HFF-Myc (cell line): Measurements from ENCODE around the gene PRKCE.

Experiments used
- DNase-seq: peaks from one replicate; pipeline ENCODE4 v3.0.0-alpha.2; 2011; ENCODE audit warnings: low read depth; ENCODE audit errors: extremely low read depth
- H3K4me3 ChIP-seq: replicated peaks from 2 replicates; pipeline ENCODE4 v1.5.1; 2011; ENCODE audit warnings: low read depth, mild to moderate bottlenecking, control low read depth, low read length
- TF ChIP-seq, protein P1 (sequence below): IDR thresholded peaks from 2 replicates; pipeline ENCODE4 v1.5.1; 2012; ENCODE audit warnings: mild to moderate bottlenecking, low read depth, low read length, control low read depth; ENCODE audit errors: missing control alignments

The PRKCE gene

DNA sequence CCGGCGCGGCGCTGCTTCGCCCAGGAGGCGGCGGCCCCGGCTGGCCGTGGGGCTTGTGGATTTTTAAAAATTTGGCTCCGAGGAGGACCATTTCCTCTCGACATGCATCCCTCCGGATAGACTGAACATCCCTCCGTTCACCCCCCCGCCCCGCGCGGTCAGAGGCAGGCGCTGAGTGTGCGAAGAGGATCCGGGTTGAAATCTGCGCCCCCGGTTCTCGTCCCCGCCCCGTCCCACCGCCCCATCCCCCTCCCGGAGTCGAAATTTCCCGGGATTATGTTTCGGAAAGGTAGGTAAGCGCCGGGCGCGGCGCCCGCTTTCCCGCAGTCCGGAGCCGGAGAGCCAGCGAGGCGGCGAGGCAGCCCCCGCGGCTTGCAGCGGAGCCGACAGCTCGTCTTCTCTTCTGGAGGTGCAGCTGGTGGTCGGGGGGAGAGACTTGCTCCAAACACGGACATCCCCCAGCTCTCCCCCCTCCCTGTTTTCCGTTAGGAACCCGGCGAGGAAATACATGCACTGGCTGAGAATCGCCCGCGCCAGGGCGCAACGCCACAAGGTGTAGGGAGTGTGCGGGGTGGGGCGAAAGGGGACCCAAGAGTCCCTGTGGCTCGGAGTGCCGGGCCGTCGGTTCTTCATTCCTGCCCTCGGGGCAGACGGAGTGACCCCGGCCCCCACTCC, at the start of gene PRKCE:
Gene PRKCE (plus strand): TSS at position 261 of the 675 bp plus-strand sequence.
- no peak for DNase-seq
- TF ChIP-seq, protein P1, sequence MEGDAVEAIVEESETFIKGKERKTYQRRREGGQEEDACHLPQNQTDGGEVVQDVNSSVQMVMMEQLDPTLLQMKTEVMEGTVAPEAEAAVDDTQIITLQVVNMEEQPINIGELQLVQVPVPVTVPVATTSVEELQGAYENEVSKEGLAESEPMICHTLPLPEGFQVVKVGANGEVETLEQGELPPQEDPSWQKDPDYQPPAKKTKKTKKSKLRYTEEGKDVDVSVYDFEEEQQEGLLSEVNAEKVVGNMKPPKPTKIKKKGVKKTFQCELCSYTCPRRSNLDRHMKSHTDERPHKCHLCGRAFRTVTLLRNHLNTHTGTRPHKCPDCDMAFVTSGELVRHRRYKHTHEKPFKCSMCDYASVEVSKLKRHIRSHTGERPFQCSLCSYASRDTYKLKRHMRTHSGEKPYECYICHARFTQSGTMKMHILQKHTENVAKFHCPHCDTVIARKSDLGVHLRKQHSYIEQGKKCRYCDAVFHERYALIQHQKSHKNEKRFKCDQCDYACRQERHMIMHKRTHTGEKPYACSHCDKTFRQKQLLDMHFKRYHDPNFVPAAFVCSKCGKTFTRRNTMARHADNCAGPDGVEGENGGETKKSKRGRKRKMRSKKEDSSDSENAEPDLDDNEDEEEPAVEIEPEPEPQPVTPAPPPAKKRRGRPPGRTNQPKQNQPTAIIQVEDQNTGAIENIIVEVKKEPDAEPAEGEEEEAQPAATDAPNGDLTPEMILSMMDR = no peak
- peak within 1 kb of the TSS; percentile 73 for H3K4me3 ChIP-seq

DNA sequence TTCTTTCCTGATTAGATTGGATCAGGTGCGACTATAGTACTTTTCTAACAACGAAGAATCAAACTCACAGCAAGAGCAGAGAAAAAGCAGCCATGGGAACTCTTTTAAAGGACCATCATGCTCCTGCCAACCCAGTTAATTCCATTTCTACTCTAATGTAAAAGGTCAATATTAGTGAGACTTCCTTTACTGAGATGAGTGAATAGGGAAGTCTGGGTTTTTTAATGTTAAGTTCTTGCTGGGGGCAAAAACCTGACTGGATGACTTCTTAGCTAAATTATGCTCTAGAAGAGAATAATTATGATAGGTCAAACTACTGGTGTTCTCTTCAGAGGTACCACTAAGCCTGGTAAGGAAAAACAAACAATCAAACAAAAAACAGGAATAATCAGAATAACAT, 48.9 kb upstream of the PRKCE start:
- no peak overlapping the region for H3K4me3 ChIP-seq
- TF ChIP-seq, protein P1 = no peak
- DNase-seq = no peak

DNA sequence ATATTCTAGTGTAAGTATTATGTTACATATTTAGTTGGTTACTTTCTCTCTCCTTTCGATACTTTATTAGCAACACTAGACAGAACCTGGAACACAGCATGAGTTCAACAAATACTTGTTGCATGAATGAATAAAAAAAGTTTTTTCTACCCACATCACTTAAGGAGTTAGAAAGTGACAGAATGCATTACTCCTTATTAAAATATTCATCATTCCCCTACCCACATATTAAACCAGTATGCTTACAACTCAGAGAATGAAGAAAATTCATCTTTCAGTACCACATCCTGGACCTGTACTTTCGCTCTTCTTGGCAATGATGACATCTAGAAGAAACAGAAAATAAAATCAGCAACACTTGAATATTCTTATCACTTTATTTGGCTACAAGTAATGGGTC, 46.4 kb upstream of the PRKCE start:
- TF ChIP-seq, protein P1 = no peak
- no peak overlapping the region for H3K4me3 ChIP-seq
- DNase-seq = no peak

DNA sequence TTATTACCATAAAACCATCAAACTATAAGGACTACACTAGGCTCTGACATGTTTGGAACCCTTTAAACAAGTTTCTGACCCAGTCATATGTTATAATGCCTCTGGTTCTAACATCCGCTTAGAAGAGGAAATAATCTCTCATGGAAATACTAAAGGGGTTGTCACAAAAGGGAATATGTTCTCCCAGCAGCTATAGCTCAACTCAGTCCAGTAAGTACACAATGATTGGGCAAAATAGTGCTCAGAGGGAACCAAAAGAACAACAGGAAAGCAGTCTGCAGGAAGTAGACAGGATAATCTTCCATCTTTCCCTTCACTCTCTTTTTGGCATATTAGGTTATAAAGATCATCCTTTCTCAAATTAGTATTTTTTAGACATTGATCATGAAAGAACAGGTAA, 44.7 kb upstream of the PRKCE start:
- no peak for DNase-seq
- H3K4me3 ChIP-seq = no peak overlapping the region
- TF ChIP-seq, protein P1 = no peak

DNA sequence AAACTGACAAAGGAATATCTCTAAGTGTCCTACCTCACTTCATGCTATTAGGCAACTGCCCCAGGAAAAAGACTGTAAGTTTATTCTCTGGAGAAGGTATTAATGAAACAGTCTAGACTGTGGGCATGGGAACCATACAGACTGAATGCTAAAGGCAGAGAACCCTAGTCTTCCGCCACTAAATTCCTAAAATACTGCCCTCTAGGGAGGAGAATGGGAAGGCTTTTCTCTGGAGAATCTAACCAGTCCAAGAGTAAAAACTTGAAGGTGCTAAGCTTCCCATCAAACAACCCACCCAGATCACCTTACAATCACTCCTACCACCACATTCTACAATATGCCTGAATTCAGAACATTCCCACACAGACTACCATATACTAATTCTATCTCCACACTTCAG, 43.8 kb upstream of the PRKCE start:
- no peak for DNase-seq
- H3K4me3 ChIP-seq = no peak overlapping the region
- TF ChIP-seq, protein P1 = peak; percentile 65

DNA sequence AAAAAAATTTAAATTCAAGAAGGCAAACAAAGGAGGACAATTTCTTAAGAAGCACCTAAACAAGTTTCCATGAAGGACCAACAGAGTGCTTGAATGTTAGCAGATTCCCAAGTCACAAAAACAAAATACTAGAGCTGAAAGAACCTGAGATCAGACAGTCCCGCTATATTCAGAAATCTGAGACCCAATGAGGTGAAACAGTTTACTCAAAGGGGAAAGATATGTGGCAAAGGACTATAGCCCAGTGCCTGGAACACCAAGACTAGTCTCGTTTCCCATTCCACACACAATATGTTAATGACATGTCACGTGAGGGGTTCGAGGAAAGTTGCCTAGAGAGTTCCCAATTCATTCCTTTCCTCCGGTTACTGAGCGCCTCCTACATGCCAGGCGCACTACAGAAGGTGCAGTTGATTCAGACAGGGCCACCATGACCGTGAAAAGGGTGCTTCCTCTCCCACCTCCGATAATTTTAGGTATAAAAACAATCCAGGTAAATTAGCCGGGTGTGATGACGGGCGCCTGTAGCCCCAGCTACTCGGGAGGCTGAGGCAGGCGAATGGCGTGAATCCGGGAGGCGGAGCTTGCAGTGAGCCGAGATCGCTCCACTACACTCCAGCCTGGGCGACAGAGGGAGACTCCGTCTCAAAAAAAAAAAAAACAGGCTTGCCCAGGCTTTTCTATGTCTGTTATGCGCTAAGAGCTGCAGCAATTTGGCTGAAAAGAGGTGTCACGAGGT, 41.0 kb upstream of the PRKCE start:
- H3K4me3 ChIP-seq = peak overlapping the region; percentile 78
- DNase-seq = peak; percentile 57
- TF ChIP-seq, protein P1 = peak; percentile 40
